Smooth muscle cell (in vitro differentiated cells): ENCODE data around the gene PRCP. TPM values are rescaled to one million over a fixed set of nuclear protein-coding genes. Genes with fewer than 3 reads are reported as not detected.

Experiments used
- DNase-seq: peaks from one replicate; lab custom pipeline; 2025; ENCODE audit not compliant: unreplicated experiment; lab: John Stamatoyannopoulos, UW
- H2AFZ ChIP-seq: fragments of 200-600 bp; sonication (generic); 2 replicates; pipeline ENCODE4 v1.6.0; 2016; ENCODE audit warnings: antibody characterized with exemption, low read depth, mild to moderate bottlenecking
- H3F3A ChIP-seq: fragments of 200-600 bp; sonication (generic); 2 replicates; pipeline ENCODE4 v1.6.0; 2017; ENCODE audit warnings: antibody characterized with exemption, low read depth
- H3K27ac ChIP-seq: fragments of 200-600 bp; sonication (generic); 2 replicates; pipeline ENCODE4 v1.5.1; 2016; ENCODE audit warnings: low read depth, mild to moderate bottlenecking
- H3K27me3 ChIP-seq: fragments of 200-600 bp; sonication (generic); 2 replicates; pipeline ENCODE4 v1.6.1; 2016; ENCODE audit warnings: low read depth, mild to moderate bottlenecking
- H3K36me3 ChIP-seq: fragments of 200-600 bp; sonication (generic); 2 replicates; pipeline ENCODE4 v1.5.1; 2016; ENCODE audit warnings: low read depth
- H3K4me1 ChIP-seq: fragments of 200-600 bp; sonication (generic); 2 replicates; pipeline ENCODE4 v1.5.1; 2016; ENCODE audit warnings: low read depth
- H3K4me2 ChIP-seq: fragments of 200-600 bp; sonication (generic); 2 replicates; pipeline ENCODE4 v1.6.0; 2016; ENCODE audit warnings: mild to moderate bottlenecking
- H3K4me3 ChIP-seq: fragments of 200-600 bp; sonication (generic); 2 replicates; pipeline ENCODE4 v1.5.1; 2016; ENCODE audit warnings: mild to moderate bottlenecking
- H3K79me2 ChIP-seq: fragments of 200-600 bp; sonication (generic); 2 replicates; pipeline ENCODE4 v1.6.0; 2016; ENCODE audit warnings: low read depth, mild to moderate bottlenecking
- H3K9ac ChIP-seq: fragments of 200-600 bp; sonication (generic); 2 replicates; pipeline ENCODE4 v1.6.0; 2016; ENCODE audit warnings: low read depth
- H3K9me3 ChIP-seq: fragments of 200-600 bp; sonication (generic); replicated peaks from 2 replicates; pipeline ENCODE4 v1.5.1; 2016; ENCODE audit warnings: low read depth
- H4K20me1 ChIP-seq: fragments of 200-600 bp; sonication (generic); 2 replicates; pipeline ENCODE4 v1.6.0; 2016; ENCODE audit warnings: low read depth
- CTCF ChIP-seq: fragments of 200-600 bp; sonication (generic); IDR thresholded peaks from 2 replicates; pipeline ENCODE4 v1.5.1; 2017; ENCODE audit warnings: borderline replicate concordance, mild to moderate bottlenecking, antibody characterized with exemption; ENCODE audit not compliant: insufficient read depth, poor library complexity, severe bottlenecking
- WGBS: methylation state at CpG from one replicate; pipeline ENCODE4 v1.1.7; 2016; ENCODE audit warnings: low lambda C conversion rate; 5-methylcytosine and 5-hydroxymethylcytosine counted together
- polyA plus RNA-seq: library from polyadenylated mRNA; unstranded; fragments of >200 nt; fragmentation: Nextera tagmentation; extraction: Ambion mirVana; gene quantifications from 2 replicates; pipeline ENCODE4 v1.2.1, GENCODE V29; 2016
- total RNA-seq: library from RNA; depleted of rRNA; stranded (reverse); fragments of >200 nt; gene quantifications from 2 replicates; pipeline ENCODE4 v1.2.3, GENCODE V29; 2014

Gene PRCP
- total and polyA plus RNA-seq, 2 experiments from 2014 or later = 78.8 to 84.0 TPM

GRCh38 chr11:82796998-82797961 is 103.0 kb downstream of the PRCP start:
- no peak overlapping the region for H3K9ac ChIP-seq
- no peak for DNase-seq
- H2AFZ ChIP-seq = no peak overlapping the region
- no peak overlapping the region for H3K27ac ChIP-seq
- no peaks in the 10 kb centered on the region for H3F3A ChIP-seq
- no peak for TF ChIP-seq CTCF
- no peaks in the 10 kb centered on the region for H3K4me1 ChIP-seq
- no peak overlapping the region for H3K4me2 ChIP-seq
- no peaks in the 10 kb centered on the region for H3K79me2 ChIP-seq
- H3K4me3 ChIP-seq = no peak overlapping the region
- 82% methylated on average over 3 of the region's 3 CpGs for WGBS
- peaks cover 12% of the 10 kb centered on the region for H3K27me3 ChIP-seq
- no peaks in the 10 kb centered on the region for H3K9me3 ChIP-seq
- H3K36me3 ChIP-seq = no peaks in the 10 kb centered on the region
- no peaks in the 10 kb centered on the region for H4K20me1 ChIP-seq

GRCh38 chr11:82794490-82794889 is 105.7 kb downstream of the PRCP start:
- no peaks in the 10 kb centered on the region for H3K4me1 ChIP-seq
- H3K9ac ChIP-seq = no peak overlapping the region
- no peaks in the 10 kb centered on the region for H4K20me1 ChIP-seq
- TF ChIP-seq CTCF = no peak
- 82% methylated on average over 3 of the region's 3 CpGs for WGBS
- no peaks in the 10 kb centered on the region for H3K36me3 ChIP-seq
- DNase-seq = no peak
- no peaks in the 10 kb centered on the region for H3K9me3 ChIP-seq
- no peaks in the 10 kb centered on the region for H3F3A ChIP-seq
- H3K4me3 ChIP-seq = no peak overlapping the region
- H3K4me2 ChIP-seq = no peak overlapping the region
- no peaks in the 10 kb centered on the region for H3K79me2 ChIP-seq
- H3K27me3 ChIP-seq = peaks cover 12% of the 10 kb centered on the region
- H3K27ac ChIP-seq = no peak overlapping the region
- H2AFZ ChIP-seq = no peak overlapping the region

- Histone ChIP-seq H3K9ac (no peak overlapping the region), H3K4me3 (no peak overlapping the region), H3K27ac (no peak overlapping the region), H3F3A (no peaks in the 10 kb centered on the region), H3K4me2 (no peak overlapping the region), H3K4me1 (no peaks in the 10 kb centered on the region), H4K20me1 (no peaks in the 10 kb centered on the region), H3K27me3 (no peaks in the 10 kb centered on the region), H3K79me2 (no peaks in the 10 kb centered on the region), H2AFZ (no peak overlapping the region), H3K36me3 (no peaks in the 10 kb centered on the region), H3K9me3 (no peaks in the 10 kb centered on the region)
- DNase-seq = no peak
- no peak for TF ChIP-seq CTCF
- 88% methylated on average over 6 of the region's 6 CpGs for WGBS
Observed at GRCh38 chr11:82792822-82793569, 107.2 kb downstream of the PRCP start.
